Neural cell (in vitro differentiated cells): ENCODE measurements around the gene NIFK. TPM values are rescaled to one million over a fixed set of nuclear protein-coding genes. Genes with fewer than 3 reads are reported as not detected.

ENCODE experiments used
- H2AFZ ChIP-seq: fragments of 200-600, 300-800 bp; sonication (generic), shearing (Covaris generic); 2 replicates; pipeline ENCODE4 v1.6.0; 2014; ENCODE audit warnings: low read depth, mild to moderate bottlenecking, antibody characterized with exemption, low read length, moderate library complexity
- H3F3A ChIP-seq: fragments of 200-600 bp; shearing (Covaris generic); 2 replicates; pipeline ENCODE4 v1.6.1; 2016; ENCODE audit warnings: mild to moderate bottlenecking, moderate library complexity, mixed read lengths, antibody characterized with exemption, low read length; ENCODE audit not compliant: insufficient read depth, poor library complexity, severe bottlenecking
- H3K27ac ChIP-seq: fragments of 200-600, 300-800 bp; sonication (generic), shearing (Covaris generic); 2 replicates; pipeline ENCODE4 v1.5.1; 2014; ENCODE audit warnings: mild to moderate bottlenecking, low read length, moderate library complexity
- H3K27me3 ChIP-seq: fragments of 300-800, 200-600 bp; sonication (generic), shearing (Covaris generic); 2 replicates; pipeline ENCODE4 v1.6.0; 2014; ENCODE audit warnings: mild to moderate bottlenecking, low read depth, low read length, moderate library complexity; ENCODE audit not compliant: insufficient read depth
- H3K36me3 ChIP-seq: fragments of 300-800, 200-600 bp; sonication (generic), shearing (Covaris generic); 2 replicates; pipeline ENCODE4 v1.5.1; 2014; ENCODE audit warnings: mild to moderate bottlenecking, antibody characterized with exemption, low read length, moderate library complexity; ENCODE audit not compliant: insufficient read depth
- H3K4me2 ChIP-seq: fragments of 300-800, 200-600 bp; sonication (generic), shearing (Covaris generic); 2 replicates; pipeline ENCODE4 v1.6.0; 2014; ENCODE audit warnings: mild to moderate bottlenecking, low read length
- H3K4me3 ChIP-seq: fragments of 300-800, 200-600 bp; sonication (generic), shearing (Covaris generic); 2 replicates; pipeline ENCODE4 v1.5.1; 2014; ENCODE audit warnings: mild to moderate bottlenecking, low read length, moderate library complexity
- H3K79me2 ChIP-seq: fragments of 200-600 bp; shearing (Covaris generic); replicated peaks from 2 replicates; pipeline ENCODE4 v1.6.0; 2014; ENCODE audit warnings: mild to moderate bottlenecking, low read length, moderate library complexity; ENCODE audit not compliant: insufficient read depth
- H3K9ac ChIP-seq: fragments of 300-800, 200-600 bp; sonication (generic), shearing (Covaris generic); 2 replicates; pipeline ENCODE4 v1.6.1; 2016; ENCODE audit warnings: mild to moderate bottlenecking, low read length, mixed read lengths
- H3K9me2 ChIP-seq: fragments of 200-600 bp; shearing (Covaris generic); 2 replicates; pipeline ENCODE4 v1.6.1; 2016; ENCODE audit warnings: mild to moderate bottlenecking, low read length, mixed read lengths; ENCODE audit not compliant: insufficient read depth
- H3K9me3 ChIP-seq: fragments of 200-600, 300-800 bp; sonication (generic), shearing (Covaris generic); 2 replicates; pipeline ENCODE4 v1.6.1; 2016; ENCODE audit warnings: mild to moderate bottlenecking, mixed run types, low read length, moderate library complexity, mixed read lengths
- H4K20me1 ChIP-seq: fragments of 200-600 bp; shearing (Covaris generic); 2 replicates; pipeline ENCODE4 v1.6.1; 2016; ENCODE audit warnings: mild to moderate bottlenecking, mixed run types; ENCODE audit not compliant: insufficient read depth
- CTCF ChIP-seq: fragments of 450-650 bp; IDR thresholded peaks from 2 replicates; pipeline ENCODE4 v1.5.1; 2014; ENCODE audit warnings: antibody characterized with exemption, mild to moderate bottlenecking, moderate library complexity; ENCODE audit not compliant: poor library complexity, severe bottlenecking
- EP300 ChIP-seq: fragments of 450-650 bp; conservative IDR thresholded peaks from 2 replicates; pipeline ENCODE4 v1.6.1; 2014; ENCODE audit warnings: antibody characterized with exemption, mild to moderate bottlenecking, moderate library complexity; ENCODE audit not compliant: poor library complexity, severe bottlenecking
- EZH2 ChIP-seq: fragments of 200-600, 300-800 bp; shearing (Covaris generic), sonication (generic); IDR thresholded peaks from 2 replicates; pipeline ENCODE4 v1.6.1; 2014; ENCODE audit warnings: antibody characterized with exemption, low read length, borderline replicate concordance, mild to moderate bottlenecking; ENCODE audit not compliant: insufficient read depth, poor library complexity, severe bottlenecking
- MXI1 ChIP-seq: fragments of 450-650 bp; conservative IDR thresholded peaks from 2 replicates; pipeline ENCODE4 v1.6.1; 2014; ENCODE audit warnings: antibody characterized with exemption, mild to moderate bottlenecking; ENCODE audit not compliant: poor library complexity, severe bottlenecking
- POLR2AphosphoS5 ChIP-seq: IDR thresholded peaks from 2 replicates; pipeline ENCODE4 v1.6.1; 2012
- RAD21 ChIP-seq: fragments of 450-650 bp; conservative IDR thresholded peaks from 2 replicates; pipeline ENCODE4 v1.6.1; 2014; ENCODE audit warnings: antibody characterized with exemption, mild to moderate bottlenecking, moderate library complexity
- REST ChIP-seq: IDR thresholded peaks from 2 replicates; pipeline ENCODE4 v1.6.1; 2012; ENCODE audit warnings: borderline replicate concordance
- SMC3 ChIP-seq: fragments of 450-650 bp; conservative IDR thresholded peaks from 2 replicates; pipeline ENCODE4 v1.6.1; 2014; ENCODE audit warnings: antibody characterized with exemption, mild to moderate bottlenecking, moderate library complexity; ENCODE audit not compliant: poor library complexity
- TAF1 ChIP-seq: IDR thresholded peaks from 2 replicates; pipeline ENCODE4 v1.6.1; 2012; ENCODE audit warnings: low read depth
- polyA plus RNA-seq: library from polyadenylated mRNA; depleted of rRNA; stranded (reverse); fragments of >200 nt; gene quantifications from 2 replicates; pipeline ENCODE4 v1.2.3, GENCODE V29; 2014

The NIFK gene
- polyA plus RNA-seq, 1 donor from 2014 or later: 60.9 TPM

DNA sequence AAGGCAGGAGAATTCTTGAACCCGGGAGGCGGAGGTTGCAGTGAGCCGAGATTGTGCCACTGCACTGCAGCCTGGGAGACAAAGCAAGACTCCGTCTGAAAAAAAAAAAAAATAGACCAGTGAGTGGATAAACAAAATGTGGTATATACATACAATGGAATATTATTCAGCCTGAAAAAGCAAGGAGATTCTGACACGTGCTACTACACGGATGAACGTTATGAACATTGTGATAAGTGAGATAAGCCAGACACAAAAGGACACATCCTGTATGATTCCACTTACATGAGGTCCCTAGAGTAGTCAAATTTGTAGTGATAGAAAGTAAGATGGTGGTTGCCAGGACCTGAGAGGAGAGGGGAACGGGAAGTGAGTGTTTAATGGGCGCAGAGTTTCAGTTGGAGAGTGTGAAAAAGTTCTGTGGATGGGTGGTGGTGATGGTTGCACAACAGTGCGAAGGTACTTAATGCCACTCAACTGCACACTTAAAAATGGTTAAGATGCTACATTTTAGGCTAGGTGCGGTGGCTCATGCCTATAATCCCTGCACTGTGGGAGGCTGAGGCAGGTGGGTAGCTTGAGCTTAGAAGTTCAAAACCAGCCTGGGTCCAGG, 38.3 kb downstream of the NIFK start:
- no peaks in the 10 kb centered on the region for H3K27me3 ChIP-seq
- H3K9me2 ChIP-seq: no peaks in the 10 kb centered on the region
- H3K36me3 ChIP-seq: no peaks in the 10 kb centered on the region
- no peaks in the 10 kb centered on the region for H4K20me1 ChIP-seq
- no peak overlapping the region for H2AFZ ChIP-seq
- no peak overlapping the region for H3K4me2 ChIP-seq
- no peaks in the 10 kb centered on the region for H3K9me3 ChIP-seq
- TF ChIP-seq TAF1 (no peak), REST (no peak), POLR2AphosphoS5 (no peak), RAD21 (no peak), CTCF (no peak), EZH2 (no peak), SMC3 (no peak), EP300 (no peak), MXI1 (no peak)
- H3K9ac ChIP-seq: no peak overlapping the region
- no peak overlapping the region for H3K4me3 ChIP-seq
- no peaks in the 10 kb centered on the region for H3F3A ChIP-seq
- H3K27ac ChIP-seq: no peak overlapping the region
- H3K79me2 ChIP-seq: no peaks in the 10 kb centered on the region

- Histone ChIP-seq H3K27me3 (no peaks in the 10 kb centered on the region), H2AFZ (no peak overlapping the region)
These were observed 39.5 kb downstream of the NIFK start for GRCh38 chr2:121697108-121697631.

More at GRCh38 chr2:121697108-121697631, 39.5 kb downstream of the NIFK start:
- H3K9ac ChIP-seq: no peak overlapping the region
- H3K9me3 ChIP-seq: no peaks in the 10 kb centered on the region
- H3F3A ChIP-seq: no peaks in the 10 kb centered on the region
- H3K4me3 ChIP-seq: no peak overlapping the region
- H4K20me1 ChIP-seq: no peaks in the 10 kb centered on the region
- no peaks in the 10 kb centered on the region for H3K79me2 ChIP-seq
- H3K4me2 ChIP-seq: no peak overlapping the region
- H3K27ac ChIP-seq: no peak overlapping the region
- H3K9me2 ChIP-seq: no peaks in the 10 kb centered on the region
- H3K36me3 ChIP-seq: no peaks in the 10 kb centered on the region
- TF ChIP-seq CTCF: no peak
- TF ChIP-seq RAD21: no peak
- TF ChIP-seq POLR2AphosphoS5: no peak
- no peak for TF ChIP-seq TAF1
- no peak for TF ChIP-seq EZH2
- no peak for TF ChIP-seq SMC3
- no peak for TF ChIP-seq EP300
- TF ChIP-seq REST: no peak
- TF ChIP-seq MXI1: no peak
